ENCODE measurements around the gene TMEM95. TPM values are rescaled to one million over a fixed set of nuclear protein-coding genes. Genes with fewer than 3 reads are reported as not detected.
A peak's percentile ranks its signal among the peaks of the same experiment; 100 is the strongest.

Gene TMEM95
- total RNA-seq, 6 experiments from 2014 or later: not detected

- no peak for DNase-seq
- H3K9me3 Mint-ChIP-seq: no peaks in the 10 kb centered on the region
- no peak overlapping the region for H3K27ac Mint-ChIP-seq
- no peak overlapping the region for H3K4me3 Mint-ChIP-seq
- no peak for TF ChIP-seq CTCF (IDR thresholded peaks at IDR 0.05)
- peaks cover 10% of the 10 kb centered on the region for H3K27me3 Mint-ChIP-seq (ENCODE audit: insufficient read depth)
- H3K4me1 Mint-ChIP-seq (ENCODE audit: low read depth): peaks cover 18% of the 10 kb centered on the region
- no peaks in the 10 kb centered on the region for H3K36me3 Mint-ChIP-seq (ENCODE audit: low read depth)
Measured at GRCh38 chr17:7346761-7347614, 8.0 kb upstream of the TMEM95 start.

GRCh38 chr17:7347630-7348477 is 7.1 kb upstream of the TMEM95 start:
- no peak overlapping the region for H3K27ac Mint-ChIP-seq
- H3K9me3 Mint-ChIP-seq: no peaks in the 10 kb centered on the region
- peaks cover 25% of the 10 kb centered on the region for H3K4me1 Mint-ChIP-seq (ENCODE audit: low read depth)
- peaks cover 10% of the 10 kb centered on the region for H3K27me3 Mint-ChIP-seq (ENCODE audit: insufficient read depth)
- DNase-seq: no peak
- H3K4me3 Mint-ChIP-seq: no peak overlapping the region
- no peaks in the 10 kb centered on the region for H3K36me3 Mint-ChIP-seq (ENCODE audit: low read depth)
- no peak for TF ChIP-seq CTCF (IDR thresholded peaks at IDR 0.05)

GRCh38 chr17:7348478-7349242 is 6.3 kb upstream of the TMEM95 start:
- Mint-ChIP-seq H3K4me3 (no peak overlapping the region), H3K27me3 (ENCODE audit: insufficient read depth) (peaks cover 7% of the 10 kb centered on the region), H3K36me3 (ENCODE audit: low read depth) (no peaks in the 10 kb centered on the region), H3K4me1 (ENCODE audit: low read depth) (peaks cover 31% of the 10 kb centered on the region), H3K27ac (no peak overlapping the region; the same call in 1 of the 2 replicates), H3K9me3 (no peaks in the 10 kb centered on the region)
- DNase-seq: no peak
- TF ChIP-seq CTCF (IDR thresholded peaks at IDR 0.05): no peak

- peaks cover 53% of the 10 kb centered on the region for H3K4me1 Mint-ChIP-seq (ENCODE audit: low read depth)
- peaks cover 2% of the 10 kb centered on the region; the same call in 1 of the 2 replicates for H3K27me3 Mint-ChIP-seq (ENCODE audit: insufficient read depth)
- no peaks in the 10 kb centered on the region for H3K9me3 Mint-ChIP-seq
- peak within 1 kb of the TSS; percentile 97 for H3K27ac Mint-ChIP-seq
- no peaks in the 10 kb centered on the region for H3K36me3 Mint-ChIP-seq (ENCODE audit: low read depth)
- peak; percentile 91 for DNase-seq
- peak; percentile 83; the same call in 1 of the 2 replicates for TF ChIP-seq CTCF (IDR thresholded peaks at IDR 0.05)
- peak within 1 kb of the TSS; percentile 93 for H3K4me3 Mint-ChIP-seq
Measured at GRCh38 chr17:7351665-7352502, 3.1 kb upstream of the TMEM95 start, which contains the start of gene KCTD11. KCTD11 (plus strand) TSS chr17:7352162.
